H1 (cell line): ENCODE results near the gene MLH3. TPM values are rescaled to one million over a fixed set of nuclear protein-coding genes. Genes with fewer than 3 reads are reported as not detected.

Source experiments
- CTCF ChIA-PET: fragments of 300-600 bp; sonication (Branson Sonifier 250); formaldehyde crosslinking; loops from one replicate; lab custom pipeline; 2021; ENCODE audit not compliant: partially characterized antibody; lab: Charles Lee
- POLR2A ChIA-PET: fragments of 300-600 bp; sonication (Branson Sonifier 250); formaldehyde crosslinking; loops from one replicate; lab custom pipeline; 2021; ENCODE audit warnings: inconsistent platforms; ENCODE audit not compliant: partially characterized antibody; lab: Charles Lee
- DNase-seq, 2 experiments: peaks; one replicate each; pipeline versions ENCODE4 v3.0.0 to v3.0.0-alpha.2; 2010 to 2022; ENCODE audit warnings: low spot score in 2 of 2, low read depth in 1 of 2, mixed read lengths in 1 of 2
- FAIRE-seq: peaks from 2 replicates; lab custom pipeline; 2011; peaks lifted over from hg19 to GRCh38; lab: Jason Lieb, UNC
- H2AFZ ChIP-seq: 2 replicates; pipeline ENCODE4 v1.8.1; 2012; ENCODE audit warnings: low read length, inconsistent platforms
- H2AK5ac ChIP-seq: 2 replicates; pipeline ENCODE4 v1.6.1; 2013; ENCODE audit warnings: low read depth, low read length
- H2BK120ac ChIP-seq: replicated peaks from 2 replicates; pipeline ENCODE3; 2013; ENCODE audit warnings: low read depth, low read length, inconsistent platforms
- H2BK12ac ChIP-seq: 2 replicates; pipeline ENCODE4 v1.6.1; 2013; ENCODE audit warnings: low read depth, low read length
- H2BK15ac ChIP-seq: 2 replicates; pipeline ENCODE4 v1.6.1; 2013; ENCODE audit warnings: low read length
- H2BK20ac ChIP-seq: 2 replicates; pipeline ENCODE4 v1.6.1; 2013; ENCODE audit warnings: low read length
- H2BK5ac ChIP-seq: 2 replicates; pipeline ENCODE4 v1.6.1; 2013; ENCODE audit warnings: low read depth, low read length
- H3K14ac ChIP-seq: 2 replicates; pipeline ENCODE4 v1.6.1; 2013; ENCODE audit warnings: inconsistent platforms; ENCODE audit not compliant: insufficient read length
- H3K18ac ChIP-seq: 2 replicates; pipeline ENCODE4 v1.6.1; 2013; ENCODE audit warnings: low read length; ENCODE audit errors: extremely low read depth
- H3K23ac ChIP-seq: 2 replicates; pipeline ENCODE4 v1.6.1; 2013; ENCODE audit warnings: inconsistent platforms; ENCODE audit not compliant: insufficient read length
- H3K23me2 ChIP-seq: 2 replicates; pipeline ENCODE4 v1.6.1; 2013; ENCODE audit warnings: low read depth, low read length
- H3K27ac ChIP-seq: 2 replicates; pipeline ENCODE4 v1.6.1; 2011; ENCODE audit warnings: low read depth, low read length, inconsistent platforms
- H3K27me3 ChIP-seq, 4 experiments: replicated peaks in 1 of 4; 1 replicate in 1 of 4; 2 replicates in 3 of 4; pipeline versions ENCODE4 v1.6.1 to v1.8.1; 2011 to 2013; ENCODE audit warnings: low read length in 3 of 4, mild to moderate bottlenecking in 3 of 4, inconsistent platforms in 2 of 4, mixed read lengths in 2 of 4, moderate library complexity in 1 of 4; ENCODE audit not compliant: control insufficient read depth in 3 of 4, insufficient read depth in 3 of 4; ENCODE audit errors: extremely low read depth in 1 of 4
- H3K36me3 ChIP-seq, 4 experiments: 2 replicates each; pipeline versions ENCODE4 v1.6.1 to v1.8.1; 2011 to 2013; ENCODE audit warnings: mild to moderate bottlenecking in 4 of 4, low read length in 3 of 4, moderate library complexity in 2 of 4, control low read depth in 1 of 4, inconsistent platforms in 1 of 4; ENCODE audit not compliant: insufficient read depth in 4 of 4, control insufficient read depth in 2 of 4
- H3K4ac ChIP-seq: replicated peaks from 2 replicates; pipeline ENCODE3; 2013; ENCODE audit warnings: low read length, low read depth, mixed read lengths, inconsistent platforms; ENCODE audit not compliant: insufficient read length
- H3K4me1 ChIP-seq, 4 experiments: replicated peaks in 1 of 4; 1 replicate in 1 of 4; 2 replicates in 3 of 4; pipeline versions ENCODE4 v1.6.1 to v1.8.1; 2011 to 2013; ENCODE audit warnings: low read length in 3 of 4, inconsistent platforms in 2 of 4, mixed read lengths in 1 of 4; ENCODE audit not compliant: insufficient read depth in 4 of 4, control insufficient read depth in 3 of 4
- H3K4me2 ChIP-seq, 2 experiments: 2 replicates each; pipeline versions ENCODE4 v1.6.1 to v1.8.1; 2011 to 2013; ENCODE audit warnings: low read depth in 2 of 2, low read length in 2 of 2, control low read depth in 1 of 2, inconsistent platforms in 1 of 2, mild to moderate bottlenecking in 1 of 2; ENCODE audit not compliant: insufficient read depth in 1 of 2
- H3K4me3 ChIP-seq, 4 experiments: fragments of 200-600, 300-600 bp in 1 of 4; sonication (generic), shearing (Covaris generic), sonication (Bioruptor Twin) in 1 of 4; 2 replicates each; pipeline versions ENCODE4 v1.5.1 to v1.8.1; 2011 to 2016; ENCODE audit warnings: low read length in 4 of 4, low read depth in 3 of 4, control low read depth in 2 of 4, inconsistent platforms in 2 of 4, mild to moderate bottlenecking in 2 of 4, mixed read lengths in 1 of 4, moderate library complexity in 1 of 4; ENCODE audit not compliant: insufficient read depth in 2 of 4; ENCODE audit errors: extremely low read depth in 1 of 4
- H3K56ac ChIP-seq: replicated peaks from 2 replicates; pipeline ENCODE3; 2013; ENCODE audit warnings: low read depth, mild to moderate bottlenecking, mixed read lengths, low read length, inconsistent platforms; ENCODE audit not compliant: insufficient read length
- H3K79me1 ChIP-seq: 2 replicates; pipeline ENCODE4 v1.6.1; 2013; ENCODE audit warnings: low read depth, low read length, control low read depth
- H3K79me2 ChIP-seq, 2 experiments: 2 replicates each; pipeline versions ENCODE4 v1.6.1 to v1.8.1; 2012 to 2013; ENCODE audit warnings: low read length in 2 of 2, mild to moderate bottlenecking in 2 of 2, inconsistent platforms in 1 of 2; ENCODE audit not compliant: insufficient read depth in 2 of 2, control insufficient read depth in 1 of 2
- H3K9ac ChIP-seq, 4 experiments: replicated peaks in 1 of 4; 1 replicate in 1 of 4; 2 replicates in 3 of 4; pipeline versions ENCODE4 v1.6.1 to v1.8.1; 2011 to 2013; ENCODE audit warnings: low read depth in 3 of 4, low read length in 3 of 4, control low read depth in 2 of 4, mild to moderate bottlenecking in 2 of 4, moderate library complexity in 2 of 4, inconsistent platforms in 1 of 4; ENCODE audit errors: extremely low read depth in 1 of 4
- H3K9me3 ChIP-seq, 2 experiments: 2 replicates each; pipeline versions ENCODE4 v1.6.1 to v1.8.1; 2012 to 2013; ENCODE audit warnings: mild to moderate bottlenecking in 2 of 2, moderate library complexity in 2 of 2, control low read depth in 1 of 2, inconsistent platforms in 1 of 2, low read depth in 1 of 2, low read length in 1 of 2, mixed read lengths in 1 of 2; ENCODE audit not compliant: insufficient read depth in 2 of 2
- H4K20me1 ChIP-seq, 2 experiments: replicated peaks in 1 of 2; 2 replicates each; pipeline versions ENCODE3 to v1.8.1; 2011 to 2013; ENCODE audit warnings: inconsistent platforms in 2 of 2, low read length in 2 of 2, mild to moderate bottlenecking in 1 of 2; ENCODE audit not compliant: insufficient read depth in 2 of 2, control insufficient read depth in 1 of 2
- H4K5ac ChIP-seq: 2 replicates; pipeline ENCODE4 v1.6.1; 2013; ENCODE audit warnings: low read length, low read depth, mixed read lengths, inconsistent platforms; ENCODE audit not compliant: insufficient read length
- H4K8ac ChIP-seq: 2 replicates; pipeline ENCODE4 v1.8.0; 2013; ENCODE audit warnings: mild to moderate bottlenecking, moderate library complexity, low read length, inconsistent platforms; ENCODE audit not compliant: insufficient read depth; ENCODE audit errors: extremely low read depth
- H4K91ac ChIP-seq: replicated peaks from 2 replicates; pipeline ENCODE3; 2013; ENCODE audit warnings: low read length, mixed read lengths, inconsistent platforms; ENCODE audit not compliant: insufficient read length
- BCL11A ChIP-seq, 2 experiments: IDR thresholded peaks; one replicate each; pipeline ENCODE4 v1.6.1; 2011; ENCODE audit warnings: low read depth in 2 of 2, low read length in 2 of 2, mild to moderate bottlenecking in 2 of 2
- EGR1 ChIP-seq: IDR thresholded peaks from 2 replicates; pipeline ENCODE4 v1.6.1; 2011; ENCODE audit warnings: low read depth, low read length, borderline replicate concordance
- POLR2AphosphoS5 ChIP-seq: IDR thresholded peaks from 2 replicates; pipeline ENCODE4 v1.6.1; 2011; ENCODE audit warnings: low read depth, low read length
- SP4 ChIP-seq: IDR thresholded peaks from 2 replicates; pipeline ENCODE4 v1.6.1; 2012; ENCODE audit warnings: low read length, inconsistent platforms
- WGBS, 2 experiments: shearing (Covaris generic) in 1 of 2; methylation state at CpG; one replicate each; pipeline versions ENCODE4 v1.1.6 to v1.1.7; 2013 to 2015; ENCODE audit warnings: low lambda C conversion rate in 2 of 2, mixed read lengths in 2 of 2, inconsistent platforms in 1 of 2, low coverage in 1 of 2, missing lambda C conversion rate in 1 of 2; ENCODE audit not compliant: insufficient replicate concordance in 2 of 2, insufficient coverage in 1 of 2, insufficient read length in 1 of 2; ENCODE audit errors: extremely low coverage in 1 of 2, missing lambda C conversion rate in 1 of 2; 5-methylcytosine and 5-hydroxymethylcytosine counted together
- polyA plus RNA-seq, 7 experiments: library from polyadenylated mRNA; depleted of rRNA in 3 of 7; stranded (reverse) in 5 of 7; unstranded in 2 of 7; fragments of >200 nt in 5 of 7; fragments of 200-250 nt in 2 of 7; gene quantifications; 1 replicate in 5 of 7; 2 replicates in 1 of 7; 4 replicates in 1 of 7; pipeline versions ENCODE4 v1.2.1 to v1.2.3, GENCODE V29; 2011 to 2013; ENCODE audit warnings: missing spikeins in 2 of 7, mixed read lengths in 2 of 7
- total RNA-seq: library from RNA; stranded (reverse); fragmentation: NEBNext Ultra II Directional; extraction: Animal tissue kit (Norgen Biotek cat#: 25700); gene quantifications from 2 replicates; pipeline ENCODE4 v1.2.1, GENCODE V29; 2021
- TF ChIP-seq, protein P1 (sequence below): IDR thresholded peaks from 2 replicates; pipeline ENCODE4 v1.6.1; 2011; ENCODE audit warnings: low read depth, mild to moderate bottlenecking, low read length; ENCODE audit not compliant: insufficient read depth

Gene MLH3
- total and polyA plus RNA-seq, 2 of the 8 experiments (the other 6 are each of a cell fraction or from before 2014, with no cell fraction given): 9.3 to 20.1 TPM

GRCh38 chr14:74965486-74966153, 85.6 kb downstream of the MLH3 start:
- H3K4me2 ChIP-seq: no peak overlapping the region
- WGBS, 2 experiments: 84% methylated on average over 5 of the region's 5 CpGs; no CpG with 5 or more reads in 1 of the 2 experiments
- POLR2A ChIA-PET: interaction anchor here (0.7 to 3.6 kb wide), 3 partner anchors 11 to 24 kb away, joined by 3 to 16 read pairs (median 3); partner anchors contain the start of gene PGF
- no peak overlapping the region for H3K56ac ChIP-seq
- peaks cover 0 to 6% (median 0%) of the 10 kb centered on the region in 4 experiments; a peak in 3 of 7 replicates for H3K4me1 ChIP-seq
- H4K20me1 ChIP-seq: no peaks in the 10 kb centered on the region
- no peak overlapping the region for H2BK12ac ChIP-seq
- H2AK5ac ChIP-seq: no peak overlapping the region
- H2BK120ac ChIP-seq: no peak overlapping the region
- no peak overlapping the region; the same call in 1 of the 2 replicates for H3K18ac ChIP-seq
- H3K36me3 ChIP-seq: no peaks in the 10 kb centered on the region
- H2BK20ac ChIP-seq: no peak overlapping the region
- H3K9me3 ChIP-seq: no peaks in the 10 kb centered on the region
- H2AFZ ChIP-seq: no peak overlapping the region
- no peak overlapping the region for H2BK15ac ChIP-seq
- H3K4me3 ChIP-seq: no peak overlapping the region
- FAIRE-seq: no peak
- H3K9ac ChIP-seq: no peak overlapping the region
- H4K5ac ChIP-seq: no peak overlapping the region
- H3K14ac ChIP-seq: no peak overlapping the region
- no peaks in the 10 kb centered on the region for H3K27me3 ChIP-seq
- no peak overlapping the region for H3K23ac ChIP-seq
- no peaks in the 10 kb centered on the region for H3K79me2 ChIP-seq
- H3K27ac ChIP-seq: no peak overlapping the region
- no peak overlapping the region for H3K4ac ChIP-seq
- H4K8ac ChIP-seq: no peak overlapping the region
- no peak overlapping the region for H4K91ac ChIP-seq
- no peak overlapping the region for H2BK5ac ChIP-seq
- DNase-seq: no peak
- H3K23me2 ChIP-seq: no peaks in the 10 kb centered on the region
- TF ChIP-seq BCL11A (IDR thresholded peaks at IDR 0.05; ENCODE audit: low read depth in 2 of 2, low read length in 2 of 2): no peak
- TF ChIP-seq SP4: no peak
- no peak for TF ChIP-seq EGR1
- no peak for TF ChIP-seq POLR2AphosphoS5
- TF ChIP-seq, protein P1, sequence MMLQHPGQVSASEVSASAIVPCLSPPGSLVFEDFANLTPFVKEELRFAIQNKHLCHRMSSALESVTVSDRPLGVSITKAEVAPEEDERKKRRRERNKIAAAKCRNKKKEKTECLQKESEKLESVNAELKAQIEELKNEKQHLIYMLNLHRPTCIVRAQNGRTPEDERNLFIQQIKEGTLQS: no peak
- TF ChIP-seq, all 59 proteins: peak for 0
- no peaks in the 10 kb centered on the region for H3K79me1 ChIP-seq
- CTCF ChIA-PET: interaction anchor here (0.7 to 11.8 kb wide), 5 partner anchors 21 to 347 kb away, joined by 3 to 146 read pairs (median 3); no protein-coding TSS in a partner anchor
